Measurements from ENCODE around the gene TRDMT1.

The TRDMT1 gene

GRCh38 chr10:17229967-17230682, 28.7 kb upstream of the TRDMT1 start:
- DNase-seq: peak; percentile 93

- DNase-seq: no peak
These were observed 28.2 kb upstream of the TRDMT1 start for GRCh38 chr10:17229717-17229966.

- DNase-seq: peak; percentile 71 to 78
These were observed 27.7 kb upstream of the TRDMT1 start for GRCh38 chr10:17229016-17229716.

GRCh38 chr10:17228091-17229015, 26.9 kb upstream of the TRDMT1 start, which contains the start of gene VIM:
Gene VIM, plus strand, starts transcription at chr10:17228241. Its CDS starts 1,182 bp downstream, at chr10:17229423.
- peak; percentile 91 to 92 for DNase-seq

- DNase-seq: peak; percentile 54 to 60
These were observed 26.1 kb upstream of the TRDMT1 start for GRCh38 chr10:17227367-17228090.

GRCh38 chr10:17226891-17227303, 25.4 kb upstream of the TRDMT1 start:
- DNase-seq: no peak

GRCh38 chr10:17225808-17226207, 24.3 kb upstream of the TRDMT1 start:
- no peak for DNase-seq

- DNase-seq: no peak
These were observed 20.9 kb upstream of the TRDMT1 start for GRCh38 chr10:17222329-17222728.

- no peak for DNase-seq
These were observed 19.2 kb upstream of the TRDMT1 start for GRCh38 chr10:17220652-17221100.

GRCh38 chr10:17219024-17219423, 17.6 kb upstream of the TRDMT1 start:
- DNase-seq: no peak

GRCh38 chr10:17217631-17218232, 16.3 kb upstream of the TRDMT1 start:
- DNase-seq: no peak

GRCh38 chr10:17216901-17217395, 15.5 kb upstream of the TRDMT1 start:
- no peak for DNase-seq

GRCh38 chr10:17216217-17216900, 14.9 kb upstream of the TRDMT1 start:
- no peak for DNase-seq

GRCh38 chr10:17215782-17216122, 14.3 kb upstream of the TRDMT1 start:
- no peak for DNase-seq

- DNase-seq: no peak
These were observed 13.7 kb upstream of the TRDMT1 start for GRCh38 chr10:17214971-17215781.

- DNase-seq: no peak
These were observed 13.1 kb upstream of the TRDMT1 start for GRCh38 chr10:17214526-17214925.

- no peak for DNase-seq
These were observed 12.3 kb upstream of the TRDMT1 start for GRCh38 chr10:17213646-17214349.

- DNase-seq: no peak
These were observed 11.3 kb upstream of the TRDMT1 start for GRCh38 chr10:17212802-17213221.

GRCh38 chr10:17210361-17210760, 8.9 kb upstream of the TRDMT1 start:
- no peak for DNase-seq

- no peak for DNase-seq
These were observed 8.4 kb upstream of the TRDMT1 start for GRCh38 chr10:17209881-17210280.
